Fibroblast of villous mesenchyme (primary cell): ENCODE results near the gene PIGA. TPM values are rescaled to one million over a fixed set of nuclear protein-coding genes. Genes with fewer than 3 reads are reported as not detected.
A peak's percentile ranks its signal among the peaks of the same experiment; 100 is the strongest.

Source experiments
- DNase-seq: peaks from one replicate; pipeline ENCODE4 v3.0.0-alpha.2; 2010; ENCODE audit warnings: low read depth
- H3K4me3 ChIP-seq: 2 replicates; pipeline ENCODE4 v1.5.1; 2011; ENCODE audit warnings: low read depth, mild to moderate bottlenecking, low read length
- CTCF ChIP-seq: IDR thresholded peaks from 2 replicates; pipeline ENCODE4 v1.5.1; 2012; ENCODE audit warnings: low read depth, mild to moderate bottlenecking, low read length; ENCODE audit not compliant: insufficient read depth
- total RNA-seq: library from RNA; depleted of rRNA; stranded (reverse); fragments of >200 nt; gene quantifications from 2 replicates; pipeline ENCODE4 v1.2.3, GENCODE V29; 2012

The PIGA gene
- total RNA-seq, 1 donor: 9.9 TPM

GRCh38 chrX:15343075-15343476 is 7.8 kb upstream of the PIGA start:
- DNase-seq: peak; percentile 76
- no peak overlapping the region for H3K4me3 ChIP-seq
- no peak for TF ChIP-seq CTCF

GRCh38 chrX:15340867-15341266 is 5.5 kb upstream of the PIGA start:
- no peak for DNase-seq
- H3K4me3 ChIP-seq: no peak overlapping the region
- no peak for TF ChIP-seq CTCF

GRCh38 chrX:15336023-15336413 is 695 bp upstream of the PIGA start:
- DNase-seq: peak; percentile 60
- TF ChIP-seq CTCF: no peak
- H3K4me3 ChIP-seq: peak overlapping the region; percentile 60

- no peak for TF ChIP-seq CTCF
- DNase-seq: peak; percentile 27
- peak overlapping the region; percentile 79 for H3K4me3 ChIP-seq
Measured at GRCh38 chrX:15334561-15334960, 762 bp downstream of the PIGA start.

- no peak for TF ChIP-seq CTCF
- no peak overlapping the region for H3K4me3 ChIP-seq
- DNase-seq: no peak
Measured at GRCh38 chrX:15328821-15329220, 6.5 kb downstream of the PIGA start.

- no peak for DNase-seq
- H3K4me3 ChIP-seq: no peak overlapping the region
- TF ChIP-seq CTCF: no peak
Measured at GRCh38 chrX:15328131-15328530, 7.2 kb downstream of the PIGA start.

- DNase-seq: no peak
- no peak overlapping the region for H3K4me3 ChIP-seq
- no peak for TF ChIP-seq CTCF
Measured at GRCh38 chrX:15322472-15322871, 12.9 kb downstream of the PIGA start.
